Measurements from ENCODE around the gene MYL6. TPM values are rescaled to one million over a fixed set of nuclear protein-coding genes. Genes with fewer than 3 reads are reported as not detected.
A peak's percentile ranks its signal among the peaks of the same experiment; 100 is the strongest.

MYL6 gene
- total and polyA plus RNA-seq, 9 of the 15 experiments (the other 6 are each of a cell fraction or from before 2014, with no cell fraction given), result 557 to 1,664 (median 958) TPM

DNA sequence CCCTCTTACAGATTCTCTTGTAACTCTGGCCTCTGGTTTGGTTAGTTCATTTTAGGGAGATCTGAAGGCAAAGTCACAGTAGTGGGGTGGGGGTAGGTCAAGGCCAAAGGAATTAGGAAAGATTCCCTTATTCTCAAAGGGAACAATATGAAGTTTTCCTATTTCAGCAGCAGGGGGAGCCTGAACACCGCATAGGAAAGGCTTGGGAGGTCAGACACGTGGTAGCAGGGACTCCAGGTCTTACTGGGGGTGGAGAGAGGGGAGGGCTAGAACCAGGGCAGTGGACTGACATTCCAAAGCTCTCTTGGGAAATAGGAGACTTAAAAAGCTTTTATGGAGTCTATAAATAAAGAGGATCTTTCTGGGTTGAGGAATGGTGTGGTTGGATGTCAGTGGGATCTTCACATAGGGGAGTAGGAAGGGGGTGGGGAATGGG, 38.8 kb upstream of the MYL6 start (continued):
- TF ChIP-seq, protein P1, sequence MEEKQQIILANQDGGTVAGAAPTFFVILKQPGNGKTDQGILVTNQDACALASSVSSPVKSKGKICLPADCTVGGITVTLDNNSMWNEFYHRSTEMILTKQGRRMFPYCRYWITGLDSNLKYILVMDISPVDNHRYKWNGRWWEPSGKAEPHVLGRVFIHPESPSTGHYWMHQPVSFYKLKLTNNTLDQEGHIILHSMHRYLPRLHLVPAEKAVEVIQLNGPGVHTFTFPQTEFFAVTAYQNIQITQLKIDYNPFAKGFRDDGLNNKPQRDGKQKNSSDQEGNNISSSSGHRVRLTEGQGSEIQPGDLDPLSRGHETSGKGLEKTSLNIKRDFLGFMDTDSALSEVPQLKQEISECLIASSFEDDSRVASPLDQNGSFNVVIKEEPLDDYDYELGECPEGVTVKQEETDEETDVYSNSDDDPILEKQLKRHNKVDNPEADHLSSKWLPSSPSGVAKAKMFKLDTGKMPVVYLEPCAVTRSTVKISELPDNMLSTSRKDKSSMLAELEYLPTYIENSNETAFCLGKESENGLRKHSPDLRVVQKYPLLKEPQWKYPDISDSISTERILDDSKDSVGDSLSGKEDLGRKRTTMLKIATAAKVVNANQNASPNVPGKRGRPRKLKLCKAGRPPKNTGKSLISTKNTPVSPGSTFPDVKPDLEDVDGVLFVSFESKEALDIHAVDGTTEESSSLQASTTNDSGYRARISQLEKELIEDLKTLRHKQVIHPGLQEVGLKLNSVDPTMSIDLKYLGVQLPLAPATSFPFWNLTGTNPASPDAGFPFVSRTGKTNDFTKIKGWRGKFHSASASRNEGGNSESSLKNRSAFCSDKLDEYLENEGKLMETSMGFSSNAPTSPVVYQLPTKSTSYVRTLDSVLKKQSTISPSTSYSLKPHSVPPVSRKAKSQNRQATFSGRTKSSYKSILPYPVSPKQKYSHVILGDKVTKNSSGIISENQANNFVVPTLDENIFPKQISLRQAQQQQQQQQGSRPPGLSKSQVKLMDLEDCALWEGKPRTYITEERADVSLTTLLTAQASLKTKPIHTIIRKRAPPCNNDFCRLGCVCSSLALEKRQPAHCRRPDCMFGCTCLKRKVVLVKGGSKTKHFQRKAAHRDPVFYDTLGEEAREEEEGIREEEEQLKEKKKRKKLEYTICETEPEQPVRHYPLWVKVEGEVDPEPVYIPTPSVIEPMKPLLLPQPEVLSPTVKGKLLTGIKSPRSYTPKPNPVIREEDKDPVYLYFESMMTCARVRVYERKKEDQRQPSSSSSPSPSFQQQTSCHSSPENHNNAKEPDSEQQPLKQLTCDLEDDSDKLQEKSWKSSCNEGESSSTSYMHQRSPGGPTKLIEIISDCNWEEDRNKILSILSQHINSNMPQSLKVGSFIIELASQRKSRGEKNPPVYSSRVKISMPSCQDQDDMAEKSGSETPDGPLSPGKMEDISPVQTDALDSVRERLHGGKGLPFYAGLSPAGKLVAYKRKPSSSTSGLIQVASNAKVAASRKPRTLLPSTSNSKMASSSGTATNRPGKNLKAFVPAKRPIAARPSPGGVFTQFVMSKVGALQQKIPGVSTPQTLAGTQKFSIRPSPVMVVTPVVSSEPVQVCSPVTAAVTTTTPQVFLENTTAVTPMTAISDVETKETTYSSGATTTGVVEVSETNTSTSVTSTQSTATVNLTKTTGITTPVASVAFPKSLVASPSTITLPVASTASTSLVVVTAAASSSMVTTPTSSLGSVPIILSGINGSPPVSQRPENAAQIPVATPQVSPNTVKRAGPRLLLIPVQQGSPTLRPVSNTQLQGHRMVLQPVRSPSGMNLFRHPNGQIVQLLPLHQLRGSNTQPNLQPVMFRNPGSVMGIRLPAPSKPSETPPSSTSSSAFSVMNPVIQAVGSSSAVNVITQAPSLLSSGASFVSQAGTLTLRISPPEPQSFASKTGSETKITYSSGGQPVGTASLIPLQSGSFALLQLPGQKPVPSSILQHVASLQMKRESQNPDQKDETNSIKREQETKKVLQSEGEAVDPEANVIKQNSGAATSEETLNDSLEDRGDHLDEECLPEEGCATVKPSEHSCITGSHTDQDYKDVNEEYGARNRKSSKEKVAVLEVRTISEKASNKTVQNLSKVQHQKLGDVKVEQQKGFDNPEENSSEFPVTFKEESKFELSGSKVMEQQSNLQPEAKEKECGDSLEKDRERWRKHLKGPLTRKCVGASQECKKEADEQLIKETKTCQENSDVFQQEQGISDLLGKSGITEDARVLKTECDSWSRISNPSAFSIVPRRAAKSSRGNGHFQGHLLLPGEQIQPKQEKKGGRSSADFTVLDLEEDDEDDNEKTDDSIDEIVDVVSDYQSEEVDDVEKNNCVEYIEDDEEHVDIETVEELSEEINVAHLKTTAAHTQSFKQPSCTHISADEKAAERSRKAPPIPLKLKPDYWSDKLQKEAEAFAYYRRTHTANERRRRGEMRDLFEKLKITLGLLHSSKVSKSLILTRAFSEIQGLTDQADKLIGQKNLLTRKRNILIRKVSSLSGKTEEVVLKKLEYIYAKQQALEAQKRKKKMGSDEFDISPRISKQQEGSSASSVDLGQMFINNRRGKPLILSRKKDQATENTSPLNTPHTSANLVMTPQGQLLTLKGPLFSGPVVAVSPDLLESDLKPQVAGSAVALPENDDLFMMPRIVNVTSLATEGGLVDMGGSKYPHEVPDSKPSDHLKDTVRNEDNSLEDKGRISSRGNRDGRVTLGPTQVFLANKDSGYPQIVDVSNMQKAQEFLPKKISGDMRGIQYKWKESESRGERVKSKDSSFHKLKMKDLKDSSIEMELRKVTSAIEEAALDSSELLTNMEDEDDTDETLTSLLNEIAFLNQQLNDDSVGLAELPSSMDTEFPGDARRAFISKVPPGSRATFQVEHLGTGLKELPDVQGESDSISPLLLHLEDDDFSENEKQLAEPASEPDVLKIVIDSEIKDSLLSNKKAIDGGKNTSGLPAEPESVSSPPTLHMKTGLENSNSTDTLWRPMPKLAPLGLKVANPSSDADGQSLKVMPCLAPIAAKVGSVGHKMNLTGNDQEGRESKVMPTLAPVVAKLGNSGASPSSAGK (IDR thresholded peaks at IDR 0.05), result peak; percentile 57; the same call in 1 of the 2 replicates
- TF ChIP-seq ZNF609 (CRISPR knock-in tag; IDR thresholded peaks at IDR 0.05; ENCODE audit: borderline replicate concordance), result no peak
- TF ChIP-seq, protein P2, sequence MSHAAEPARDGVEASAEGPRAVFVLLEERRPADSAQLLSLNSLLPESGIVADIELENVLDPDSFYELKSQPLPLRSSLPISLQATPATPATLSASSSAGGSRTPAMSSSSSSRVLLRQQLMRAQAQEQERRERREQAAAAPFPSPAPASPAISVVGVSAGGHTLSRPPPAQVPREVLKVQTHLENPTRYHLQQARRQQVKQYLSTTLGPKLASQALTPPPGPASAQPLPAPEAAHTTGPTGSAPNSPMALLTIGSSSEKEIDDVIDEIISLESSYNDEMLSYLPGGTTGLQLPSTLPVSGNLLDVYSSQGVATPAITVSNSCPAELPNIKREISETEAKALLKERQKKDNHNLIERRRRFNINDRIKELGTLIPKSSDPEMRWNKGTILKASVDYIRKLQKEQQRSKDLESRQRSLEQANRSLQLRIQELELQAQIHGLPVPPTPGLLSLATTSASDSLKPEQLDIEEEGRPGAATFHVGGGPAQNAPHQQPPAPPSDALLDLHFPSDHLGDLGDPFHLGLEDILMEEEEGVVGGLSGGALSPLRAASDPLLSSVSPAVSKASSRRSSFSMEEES (CRISPR knock-in tag; IDR thresholded peaks at IDR 0.05), result no peak
- TF ChIP-seq PKNOX1 (IDR thresholded peaks at IDR 0.05), result 0 out of 2 replicates have a peak, but pooled peaks have one; percentile 19
- peak; percentile 89 for TF ChIP-seq EP400 (IDR thresholded peaks at IDR 0.05)
- TF ChIP-seq, protein P3, sequence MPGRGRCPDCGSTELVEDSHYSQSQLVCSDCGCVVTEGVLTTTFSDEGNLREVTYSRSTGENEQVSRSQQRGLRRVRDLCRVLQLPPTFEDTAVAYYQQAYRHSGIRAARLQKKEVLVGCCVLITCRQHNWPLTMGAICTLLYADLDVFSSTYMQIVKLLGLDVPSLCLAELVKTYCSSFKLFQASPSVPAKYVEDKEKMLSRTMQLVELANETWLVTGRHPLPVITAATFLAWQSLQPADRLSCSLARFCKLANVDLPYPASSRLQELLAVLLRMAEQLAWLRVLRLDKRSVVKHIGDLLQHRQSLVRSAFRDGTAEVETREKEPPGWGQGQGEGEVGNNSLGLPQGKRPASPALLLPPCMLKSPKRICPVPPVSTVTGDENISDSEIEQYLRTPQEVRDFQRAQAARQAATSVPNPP (IDR thresholded peaks at IDR 0.05; ENCODE audit: borderline replicate concordance, insufficient read depth, insufficient read length), result no peak

Measured in K562 (cell line).